CD4-positive, alpha-beta T cell (primary cell): Measurements from ENCODE around the gene SUCO. TPM values are rescaled to one million over a fixed set of nuclear protein-coding genes. Genes with fewer than 3 reads are reported as not detected.
"Not testable (repeated sequence)": the region's sequence is repeated elsewhere in the genome, so short reads cannot be mapped to it uniquely, and the experiment has no call there.

Source experiments
- ATAC-seq: fragments of 200-7000 bp; cut with Tn5 transposase; one replicate; pipeline ENCODE4 v1.10.0; 2022; ENCODE audit warnings: mild to moderate bottlenecking; ENCODE audit not compliant: poor library complexity
- CTCF ChIA-PET: fragments of 350-600 bp; sonication (Branson Sonifier 250); formaldehyde crosslinking; loops from one replicate; lab custom pipeline; 2021; ENCODE audit warnings: antibody characterized with exemption, inconsistent platforms; lab: Charles Lee
- POLR2A ChIA-PET: fragments of 350-600 bp; sonication (Branson Sonifier 250); formaldehyde crosslinking; loops from one replicate; lab custom pipeline; 2021; ENCODE audit warnings: antibody characterized with exemption, inconsistent platforms; lab: Charles Lee
- DNase-seq, 14 experiments: peaks; one replicate each; pipeline ENCODE4 v3.0.0-alpha.2; 2013 to 2020; ENCODE audit warnings: mixed read lengths in 2 of 14
- H3K27ac ChIP-seq, 2 donors: one replicate each; pipeline versions ENCODE4 v1.5.1 to v1.7.0; 2013; ENCODE audit warnings: low read length in 2 of 2, low read depth in 1 of 2, mild to moderate bottlenecking in 1 of 2
- H3K27me3 ChIP-seq, 2 experiments: 1 replicate in 1 of 2; 2 replicates in 1 of 2; pipeline versions ENCODE4 v1.6.1 to v1.7.0; 2013; ENCODE audit warnings: low read length in 2 of 2, control low read depth in 1 of 2, mild to moderate bottlenecking in 1 of 2, moderate library complexity in 1 of 2; ENCODE audit not compliant: insufficient read depth in 2 of 2, control insufficient read depth in 1 of 2
- H3K36me3 ChIP-seq: one replicate; pipeline ENCODE4 v1.6.1; 2013; ENCODE audit warnings: low read length, control low read depth; ENCODE audit not compliant: insufficient read depth
- H3K4me1 ChIP-seq: one replicate; pipeline ENCODE4 v1.6.1; 2013; ENCODE audit warnings: low read length, control low read depth; ENCODE audit not compliant: insufficient read depth
- H3K4me3 ChIP-seq: one replicate; pipeline ENCODE4 v1.5.1; 2013; ENCODE audit warnings: mild to moderate bottlenecking, low read length, moderate library complexity
- H3K9me3 ChIP-seq, 2 experiments: 1 replicate in 1 of 2; 2 replicates in 1 of 2; pipeline versions ENCODE4 v1.6.1 to v1.7.0; 2013; ENCODE audit warnings: low read length in 2 of 2, mild to moderate bottlenecking in 2 of 2, control low read depth in 1 of 2, moderate library complexity in 1 of 2; ENCODE audit not compliant: control insufficient read depth in 1 of 2, insufficient read depth in 1 of 2
- H3K27ac Mint-ChIP-seq: one replicate; pipeline ENCODE4 v1.8.0; 2020; ENCODE audit warnings: mixed read lengths
- H3K27me3 Mint-ChIP-seq: one replicate; pipeline ENCODE4 v1.8.0; 2021; ENCODE audit warnings: mixed read lengths
- H3K36me3 Mint-ChIP-seq: one replicate; pipeline ENCODE4 v1.8.0; 2021; ENCODE audit warnings: low read depth, mixed read lengths
- H3K4me1 Mint-ChIP-seq: one replicate; pipeline ENCODE4 v1.8.0; 2021; ENCODE audit warnings: low read depth, mixed read lengths
- H3K4me3 Mint-ChIP-seq: one replicate; pipeline ENCODE4 v1.8.0; 2020; ENCODE audit warnings: mild to moderate bottlenecking, mixed read lengths
- H3K9me3 Mint-ChIP-seq: one replicate; pipeline ENCODE4 v1.8.0; 2020; ENCODE audit warnings: mixed read lengths
- intact Hi-C, 2 experiments: fragments of 100-400 bp; cut with DNase I in 1 of 2; cut with micrococcal nuclease in 1 of 2; formaldehyde crosslinking; loops; one replicate each; pipeline versions ENCODE4 v1.15.1 to v1.9.0; 2023 to 2025; cut with DNase I, micrococcal nuclease
- total RNA-seq, 174 experiments: library from RNA in 2 of 174; stranded (reverse) in 2 of 174; gene quantifications; one replicate each; pipeline ENCODE4 v1.2.3 and lab custom pipeline; 2021 to 2026
- TF ChIP-seq, protein P1 (sequence below): fragments of 200-600 bp; IDR thresholded peaks from one replicate; pipeline ENCODE4 v1.8.0; 2022; ENCODE audit warnings: antibody characterized with exemption, mild to moderate bottlenecking

The SUCO gene
- total RNA-seq, 2 experiments from 2014 or later: 93.1 to 104 TPM

DNA sequence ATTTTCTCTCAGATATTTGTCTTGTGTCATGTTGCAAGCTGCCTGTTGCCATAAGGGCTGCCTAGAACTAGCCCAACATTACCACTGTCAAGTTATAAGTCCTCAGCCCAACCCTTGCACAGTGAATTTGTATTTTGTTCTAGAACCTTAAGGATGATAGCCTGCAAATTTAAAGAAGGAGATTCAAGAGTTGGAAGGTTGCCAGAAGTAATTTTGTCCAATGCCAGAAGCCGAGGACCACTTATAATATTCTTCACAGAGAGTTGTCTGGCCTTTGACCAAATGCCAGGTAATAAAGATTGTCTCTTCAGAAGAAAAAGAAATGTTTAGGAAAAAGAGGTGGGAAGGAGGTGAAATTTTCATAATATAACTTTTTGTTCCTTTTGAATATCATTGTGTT is 40.5 kb upstream of the SUCO start:
- Histone ChIP-seq H3K9me3 (no peaks in the 10 kb centered on the region), H3K4me3 (no peak overlapping the region), H3K4me1 (peaks cover 3% of the 10 kb centered on the region), H3K27ac (no peak overlapping the region), H3K27me3 (no peaks in the 10 kb centered on the region), H3K36me3 (no peaks in the 10 kb centered on the region)
- peaks cover 16% of the 10 kb centered on the region for H3K27me3 Mint-ChIP-seq
- ATAC-seq: no peak
- ChIA-PET CTCF (no interaction called here), POLR2A (no interaction called here)
- intact Hi-C loops: no loop called here
- no peaks in the 10 kb centered on the region for H3K9me3 Mint-ChIP-seq
- peaks cover 6% of the 10 kb centered on the region for H3K4me1 Mint-ChIP-seq
- TF ChIP-seq, protein P1, sequence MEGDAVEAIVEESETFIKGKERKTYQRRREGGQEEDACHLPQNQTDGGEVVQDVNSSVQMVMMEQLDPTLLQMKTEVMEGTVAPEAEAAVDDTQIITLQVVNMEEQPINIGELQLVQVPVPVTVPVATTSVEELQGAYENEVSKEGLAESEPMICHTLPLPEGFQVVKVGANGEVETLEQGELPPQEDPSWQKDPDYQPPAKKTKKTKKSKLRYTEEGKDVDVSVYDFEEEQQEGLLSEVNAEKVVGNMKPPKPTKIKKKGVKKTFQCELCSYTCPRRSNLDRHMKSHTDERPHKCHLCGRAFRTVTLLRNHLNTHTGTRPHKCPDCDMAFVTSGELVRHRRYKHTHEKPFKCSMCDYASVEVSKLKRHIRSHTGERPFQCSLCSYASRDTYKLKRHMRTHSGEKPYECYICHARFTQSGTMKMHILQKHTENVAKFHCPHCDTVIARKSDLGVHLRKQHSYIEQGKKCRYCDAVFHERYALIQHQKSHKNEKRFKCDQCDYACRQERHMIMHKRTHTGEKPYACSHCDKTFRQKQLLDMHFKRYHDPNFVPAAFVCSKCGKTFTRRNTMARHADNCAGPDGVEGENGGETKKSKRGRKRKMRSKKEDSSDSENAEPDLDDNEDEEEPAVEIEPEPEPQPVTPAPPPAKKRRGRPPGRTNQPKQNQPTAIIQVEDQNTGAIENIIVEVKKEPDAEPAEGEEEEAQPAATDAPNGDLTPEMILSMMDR: no peak
- H3K27ac Mint-ChIP-seq: no peak overlapping the region
- DNase-seq: no peak
- H3K4me3 Mint-ChIP-seq: no peak overlapping the region
- no peaks in the 10 kb centered on the region for H3K36me3 Mint-ChIP-seq

DNA sequence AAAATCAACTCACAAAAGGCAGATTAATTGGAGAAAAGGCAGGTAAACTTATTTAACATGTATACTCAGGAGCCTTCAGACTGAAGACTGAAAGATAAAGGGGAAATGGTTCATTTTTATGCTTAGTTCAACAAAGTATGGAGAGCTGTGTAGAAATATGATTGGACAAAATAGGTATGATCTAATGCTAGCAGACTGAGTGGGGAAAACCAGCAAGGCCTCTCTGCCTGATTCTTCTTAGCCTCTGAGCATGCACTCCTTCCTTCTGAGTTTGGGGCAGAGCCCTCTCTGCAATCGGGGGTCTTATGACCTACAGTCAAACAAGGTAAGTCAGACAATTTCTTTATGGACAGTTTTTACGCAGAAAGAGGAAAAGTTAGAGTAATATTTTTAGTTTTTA is 38.8 kb upstream of the SUCO start:
- H3K4me3 Mint-ChIP-seq: no peak overlapping the region
- H3K27ac Mint-ChIP-seq: no peak overlapping the region
- DNase-seq (no peak), ATAC-seq (no peak)
- no peaks in the 10 kb centered on the region for H3K9me3 Mint-ChIP-seq
- Histone ChIP-seq H3K27ac (no peak overlapping the region), H3K9me3 (no peaks in the 10 kb centered on the region), H3K4me3 (no peak overlapping the region), H3K27me3 (no peaks in the 10 kb centered on the region), H3K4me1 (no peaks in the 10 kb centered on the region), H3K36me3 (no peaks in the 10 kb centered on the region)
- ChIA-PET POLR2A (no interaction called here), CTCF (no interaction called here)
- H3K27me3 Mint-ChIP-seq: peaks cover 12% of the 10 kb centered on the region
- H3K4me1 Mint-ChIP-seq: no peaks in the 10 kb centered on the region
- TF ChIP-seq, protein P1: no peak
- no peaks in the 10 kb centered on the region for H3K36me3 Mint-ChIP-seq
- intact Hi-C loops: no loop called here

DNA sequence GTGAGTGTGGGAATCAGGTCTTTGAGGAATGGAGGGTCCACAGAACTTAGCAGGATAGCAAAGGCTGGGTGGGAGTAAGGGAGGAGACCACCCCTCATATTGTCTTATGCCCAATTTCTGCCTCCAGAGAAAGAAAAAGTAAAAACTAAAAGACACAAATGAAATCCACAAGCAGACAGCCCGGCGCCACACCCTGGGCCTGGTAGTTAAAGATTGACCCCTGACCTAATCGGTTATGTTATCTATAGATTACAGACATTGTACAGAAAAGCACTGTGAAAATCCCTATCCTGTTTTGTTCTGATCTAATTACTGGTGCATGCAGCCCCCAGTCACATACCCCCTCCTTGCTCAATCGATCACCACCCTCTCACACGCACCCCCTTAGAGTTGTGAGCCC is 36.8 kb upstream of the SUCO start:
- H3K36me3 ChIP-seq, H3K9me3 Mint-ChIP-seq, H3K27me3 ChIP-seq, H3K27ac Mint-ChIP-seq, ATAC-seq, H3K27me3 Mint-ChIP-seq, H3K4me1 Mint-ChIP-seq, H3K4me1 ChIP-seq, intact Hi-C loops, H3K36me3 Mint-ChIP-seq, CTCF ChIA-PET, POLR2A ChIA-PET, H3K4me3 ChIP-seq, H3K9me3 ChIP-seq, H3K4me3 Mint-ChIP-seq, DNase-seq, H3K27ac ChIP-seq: not testable (repeated sequence)

DNA sequence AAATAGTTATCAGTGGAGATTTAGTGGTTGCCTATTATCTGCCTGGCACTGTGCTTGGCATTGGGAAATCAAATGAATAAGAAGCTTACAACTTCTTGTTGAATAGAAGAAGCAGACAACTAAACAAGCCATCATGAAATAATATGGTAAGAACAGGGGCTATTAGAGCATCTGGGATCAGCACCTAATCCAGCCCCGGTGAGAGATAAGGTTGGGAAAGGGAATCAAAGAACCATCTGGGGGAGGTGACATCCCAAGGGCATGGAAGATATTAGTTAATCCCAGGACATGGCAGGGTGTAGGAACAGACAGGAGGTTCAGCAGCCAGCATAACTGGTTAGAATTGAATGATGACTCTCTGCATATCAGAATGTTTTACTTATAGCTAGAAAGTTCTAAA is 36.3 kb upstream of the SUCO start:
- CTCF ChIA-PET: no interaction called here
- Mint-ChIP-seq H3K27me3 (no peaks in the 10 kb centered on the region), H3K27ac (no peak overlapping the region), H3K4me1 (no peaks in the 10 kb centered on the region), H3K9me3 (no peaks in the 10 kb centered on the region), H3K36me3 (no peaks in the 10 kb centered on the region), H3K4me3 (no peak overlapping the region)
- Histone ChIP-seq H3K9me3 (no peaks in the 10 kb centered on the region), H3K27ac (no peak overlapping the region), H3K36me3 (no peaks in the 10 kb centered on the region), H3K4me1 (no peaks in the 10 kb centered on the region), H3K27me3 (no peaks in the 10 kb centered on the region), H3K4me3 (no peak overlapping the region)
- intact Hi-C loops: no loop called here
- ATAC-seq (no peak), DNase-seq (no peak)
- TF ChIP-seq, protein P1: no peak
- POLR2A ChIA-PET: no interaction called here
